Upper lobe of left lung (tissue), 6 donors: ENCODE data around the gene ATP6V0A1. TPM values are rescaled to one million over a fixed set of nuclear protein-coding genes. Genes with fewer than 3 reads are reported as not detected.
"Not testable (repeated sequence)": the region's sequence is repeated elsewhere in the genome, so short reads cannot be mapped to it uniquely, and the experiment has no call there.

Experiments used
- ATAC-seq, 2 donors: fragments of 200-7000 bp; cut with Tn5 transposase; one replicate each; pipeline ENCODE4 v1.9.1; 2022; ENCODE audit warnings: mild to moderate bottlenecking in 2 of 2, moderate library complexity in 2 of 2; ENCODE audit not compliant: low FRiP score in 2 of 2
- DNase-seq, 2 donors: peaks; one replicate each; pipeline ENCODE4 v3.0.0-alpha.2; 2019 to 2020
- H3K27ac ChIP-seq, 4 donors: fragments of 200-600 bp; sonication (generic); one replicate each; pipeline ENCODE4 v1.5.1; 2016 to 2019
- H3K27me3 ChIP-seq, 4 donors: fragments of 200-600 bp; sonication (generic); one replicate each; pipeline ENCODE4 v1.5.1; 2017 to 2019
- H3K36me3 ChIP-seq, 4 donors: fragments of 200-600 bp; sonication (generic); one replicate each; pipeline ENCODE4 v1.5.1; 2016 to 2019
- H3K4me1 ChIP-seq, 4 donors: fragments of 200-600 bp; sonication (generic); one replicate each; pipeline ENCODE4 v1.5.1; 2018 to 2019
- H3K4me3 ChIP-seq, 4 donors: fragments of 200-600 bp; sonication (generic); one replicate each; pipeline ENCODE4 v1.5.1; 2017 to 2019; ENCODE audit warnings: mild to moderate bottlenecking in 2 of 4, moderate library complexity in 1 of 4
- H3K9me3 ChIP-seq, 4 donors: fragments of 200-600 bp; sonication (generic); one replicate each; pipeline ENCODE4 v1.5.1; 2018 to 2019
- EP300 ChIP-seq, 4 donors: sonication (generic); formaldehyde crosslinking; IDR thresholded peaks; one replicate each; pipeline ENCODE4 v1.5.1; 2017; ENCODE audit warnings: antibody characterized with exemption in 4 of 4, control low read depth in 2 of 4
- POLR2A ChIP-seq, 4 donors: fragments of 450-650 bp; IDR thresholded peaks; one replicate each; pipeline ENCODE4 v1.5.1; 2016 to 2017; ENCODE audit warnings: antibody characterized with exemption in 4 of 4, mild to moderate bottlenecking in 2 of 4
- POLR2AphosphoS5 ChIP-seq, 2 donors: sonication (generic); formaldehyde crosslinking; IDR thresholded peaks; one replicate each; pipeline ENCODE4 v1.5.1; 2017; ENCODE audit warnings: antibody characterized with exemption in 2 of 2
- WGBS, 2 donors: methylation state at CpG; one replicate each; pipeline ENCODE4 v1.1.5; 2017 to 2018; 5-methylcytosine and 5-hydroxymethylcytosine counted together
- total RNA-seq, 6 donors: library from RNA; depleted of rRNA in 4 of 6; stranded (reverse); fragments of >200 nt in 4 of 6; gene quantifications; one replicate each; pipeline versions ENCODE4 v1.1.0 to v1.2.1, GENCODE V29; 2016 to 2021
- TF ChIP-seq, protein P1 (sequence below), 6 experiments: fragments of 450-650 bp in 4 of 6; fragments of 200-600 bp in 2 of 6; sonication (generic) in 2 of 6; IDR thresholded peaks; one replicate each; pipeline ENCODE4 v1.5.1; 2016 to 2019; ENCODE audit warnings: antibody characterized with exemption in 6 of 6
- donor health status: DM: no; HTN: no; CAD: no; lungs with moderate emphysema.
- donor health status: DM: no; HTN: yes; CAD: no; lungs with severe emphysema.

Gene ATP6V0A1
- total RNA-seq, 6 donors from 2014 or later: 68.3 to 212 (median 118) TPM

GRCh38 chr17:42541041-42541833, 82.6 kb downstream of the ATP6V0A1 start:
- H3K27me3 ChIP-seq: no peaks in the 10 kb centered on the region
- no peak overlapping the region for H3K4me3 ChIP-seq
- TF ChIP-seq POLR2AphosphoS5 (IDR thresholded peaks at IDR 0.05) (no peak), EP300 (IDR thresholded peaks at IDR 0.05) (no peak), POLR2A (IDR thresholded peaks at IDR 0.05) (no peak)
- TF ChIP-seq, protein P1, sequence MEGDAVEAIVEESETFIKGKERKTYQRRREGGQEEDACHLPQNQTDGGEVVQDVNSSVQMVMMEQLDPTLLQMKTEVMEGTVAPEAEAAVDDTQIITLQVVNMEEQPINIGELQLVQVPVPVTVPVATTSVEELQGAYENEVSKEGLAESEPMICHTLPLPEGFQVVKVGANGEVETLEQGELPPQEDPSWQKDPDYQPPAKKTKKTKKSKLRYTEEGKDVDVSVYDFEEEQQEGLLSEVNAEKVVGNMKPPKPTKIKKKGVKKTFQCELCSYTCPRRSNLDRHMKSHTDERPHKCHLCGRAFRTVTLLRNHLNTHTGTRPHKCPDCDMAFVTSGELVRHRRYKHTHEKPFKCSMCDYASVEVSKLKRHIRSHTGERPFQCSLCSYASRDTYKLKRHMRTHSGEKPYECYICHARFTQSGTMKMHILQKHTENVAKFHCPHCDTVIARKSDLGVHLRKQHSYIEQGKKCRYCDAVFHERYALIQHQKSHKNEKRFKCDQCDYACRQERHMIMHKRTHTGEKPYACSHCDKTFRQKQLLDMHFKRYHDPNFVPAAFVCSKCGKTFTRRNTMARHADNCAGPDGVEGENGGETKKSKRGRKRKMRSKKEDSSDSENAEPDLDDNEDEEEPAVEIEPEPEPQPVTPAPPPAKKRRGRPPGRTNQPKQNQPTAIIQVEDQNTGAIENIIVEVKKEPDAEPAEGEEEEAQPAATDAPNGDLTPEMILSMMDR (IDR thresholded peaks at IDR 0.05): no peak
- peaks cover 7 to 61% (median 43%) of the 10 kb centered on the region in 4 donors for H3K36me3 ChIP-seq
- H3K4me1 ChIP-seq: peaks cover 9 to 16% (median 10%) of the 10 kb centered on the region in 4 donors
- no peaks in the 10 kb centered on the region for H3K9me3 ChIP-seq
- H3K27ac ChIP-seq: no peak overlapping the region
- no peak for DNase-seq
- 83 to 85% methylated on average over 14 to 17 of the region's 17 CpGs for WGBS, 2 donors
- no peak for ATAC-seq

- H3K4me3 ChIP-seq: no peak overlapping the region
- ATAC-seq (no peak), DNase-seq (no peak)
- H3K27me3 ChIP-seq: no peaks in the 10 kb centered on the region
- peaks cover 7 to 63% (median 42%) of the 10 kb centered on the region in 4 donors for H3K36me3 ChIP-seq
- TF ChIP-seq POLR2A (IDR thresholded peaks at IDR 0.05): no peak
- H3K4me1 ChIP-seq: peaks cover 0 to 9% (median 4%) of the 10 kb centered on the region in 4 donors
- H3K9me3 ChIP-seq: no peaks in the 10 kb centered on the region
- no peak overlapping the region for H3K27ac ChIP-seq
- WGBS, 2 donors: 88% methylated on average over 25 of the region's 39 CpGs; no CpG with 5 or more reads in 1 of the 2 donors
Observed at GRCh38 chr17:42543190-42544079, 84.8 kb downstream of the ATP6V0A1 start.

DNA sequence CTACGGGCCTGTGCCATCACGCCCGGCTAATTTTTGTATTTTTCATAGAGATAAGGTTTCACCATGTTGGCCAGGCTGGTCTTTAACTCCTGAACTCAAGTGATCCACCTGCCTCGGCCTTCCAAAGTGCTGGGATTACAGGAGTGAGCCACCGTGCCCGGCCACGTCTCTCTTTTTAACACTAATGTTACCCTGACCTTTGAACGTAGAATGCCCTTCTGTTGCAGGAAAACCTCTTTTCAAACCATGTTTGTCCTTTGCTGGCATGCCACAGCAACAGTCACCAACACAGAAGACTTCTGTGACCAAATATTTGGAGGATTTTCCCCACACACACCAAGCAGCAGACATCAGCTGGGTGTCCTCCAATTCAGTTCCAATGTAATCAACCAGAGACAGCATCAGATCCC, 86.2 kb downstream of the ATP6V0A1 start:
- 77 to 79% methylated on average over 8 of the region's 8 CpGs for WGBS, 2 donors
- peaks cover 7 to 49% (median 31%) of the 10 kb centered on the region in 4 donors for H3K36me3 ChIP-seq
- TF ChIP-seq POLR2A (IDR thresholded peaks at IDR 0.05) (no peak), POLR2AphosphoS5 (IDR thresholded peaks at IDR 0.05) (no peak), EP300 (IDR thresholded peaks at IDR 0.05) (no peak)
- TF ChIP-seq, protein P1 (IDR thresholded peaks at IDR 0.05): no peak

DNA sequence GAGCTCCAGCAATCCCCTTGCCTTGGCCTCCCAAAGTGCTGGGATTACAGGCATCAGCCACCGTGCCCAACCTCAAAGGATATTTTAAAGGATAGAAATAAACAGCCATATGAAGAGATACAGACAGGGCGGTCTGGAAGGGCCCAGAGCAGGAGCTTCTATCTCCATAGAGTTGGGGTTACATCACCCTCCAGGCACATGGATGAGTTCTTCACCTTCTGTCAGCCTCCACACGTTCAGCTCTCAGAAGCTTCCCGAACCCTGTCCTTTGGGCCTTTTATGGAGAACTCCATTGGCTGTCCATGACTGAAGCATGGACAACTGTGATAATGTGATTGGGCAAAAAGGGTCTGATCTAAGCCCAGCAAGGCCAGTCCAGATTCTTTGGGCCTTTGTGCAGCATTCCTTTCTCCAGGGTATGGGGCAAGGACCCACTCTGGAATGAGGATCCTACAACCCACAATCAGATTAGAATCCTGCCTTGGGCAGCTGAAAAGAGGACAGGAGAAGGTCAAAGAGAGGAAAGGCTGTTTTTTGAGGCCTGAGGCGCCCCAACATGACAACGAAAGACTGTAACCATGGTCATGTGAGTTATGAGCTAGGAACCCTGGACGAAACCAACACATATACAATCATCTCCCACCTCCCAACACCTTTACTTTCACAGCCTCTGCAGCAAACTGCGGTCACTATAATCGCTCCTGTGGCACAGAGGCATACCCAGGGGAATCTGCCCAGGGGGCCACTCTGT, 87.3 kb downstream of the ATP6V0A1 start:
- 89 to 96% methylated on average over 9 of the region's 9 CpGs for WGBS, 2 donors

More for the DNA sequence above, 86.2 kb downstream of the ATP6V0A1 start:
- no peak overlapping the region for H3K27ac ChIP-seq
- peaks cover 0 to 14% (median 6%) of the 10 kb centered on the region in 4 donors for H3K4me1 ChIP-seq
- no peak for ATAC-seq
- H3K9me3 ChIP-seq: no peaks in the 10 kb centered on the region
- H3K27me3 ChIP-seq: no peaks in the 10 kb centered on the region
- DNase-seq: no peak
- no peak overlapping the region for H3K4me3 ChIP-seq

DNA sequence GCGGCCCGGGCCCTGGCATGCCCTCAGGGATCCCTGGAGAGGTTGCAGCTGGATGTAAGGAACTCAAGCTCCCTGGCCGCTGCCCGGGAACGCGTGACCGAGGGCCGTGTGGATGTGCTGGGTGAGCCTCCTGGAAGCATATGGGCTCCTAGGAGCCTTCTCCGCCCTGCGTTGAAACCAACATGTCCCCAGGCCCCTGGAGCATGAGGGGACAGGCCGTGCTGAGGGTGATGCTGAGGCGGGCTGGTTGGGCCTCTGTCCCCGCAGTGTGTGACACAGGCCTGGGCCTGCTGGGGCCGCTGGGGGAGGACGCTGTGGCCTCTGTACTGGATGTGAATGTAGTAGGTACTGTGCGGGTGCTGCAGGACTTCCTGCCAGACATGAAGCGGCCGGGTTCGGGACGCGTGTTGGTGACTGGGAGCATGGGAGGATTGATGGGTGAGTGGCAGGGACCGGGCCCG, 88.4 kb downstream of the ATP6V0A1 start:
- Histone ChIP-seq H3K27ac (no peak overlapping the region), H3K4me3 (no peak overlapping the region), H3K4me1 (peaks cover 0 to 14% (median 6%) of the 10 kb centered on the region in 4 donors), H3K36me3 (peaks cover 7 to 34% (median 20%) of the 10 kb centered on the region in 4 donors), H3K9me3 (no peaks in the 10 kb centered on the region), H3K27me3 (no peaks in the 10 kb centered on the region)
- TF ChIP-seq, protein P1 (IDR thresholded peaks at IDR 0.05): no peak
- TF ChIP-seq POLR2A (IDR thresholded peaks at IDR 0.05) (no peak), EP300 (IDR thresholded peaks at IDR 0.05) (no peak), POLR2AphosphoS5 (IDR thresholded peaks at IDR 0.05) (no peak)
- WGBS, 2 donors: 92 to 94% methylated on average over 8 to 23 of the region's 23 CpGs
- DNase-seq (peak in 1 of 2 donors; percentile 82), ATAC-seq (peak in 1 of 2 donors; percentile 6)

More for the DNA sequence above, 87.3 kb downstream of the ATP6V0A1 start:
- not testable (repeated sequence) for H3K4me3 ChIP-seq, H3K27me3 ChIP-seq, H3K9me3 ChIP-seq, ATAC-seq, DNase-seq, H3K27ac ChIP-seq
- Histone ChIP-seq H3K4me1 (peaks cover 0 to 14% (median 6%) of the 10 kb centered on the region in 4 donors), H3K36me3 (peaks cover 7 to 45% (median 26%) of the 10 kb centered on the region in 4 donors)
